Measurements from ENCODE around the gene VLDLR.
"Not testable (repeated sequence)": the region's sequence is repeated elsewhere in the genome, so short reads cannot be mapped to it uniquely, and the experiment has no call there.

The VLDLR gene

DNA sequence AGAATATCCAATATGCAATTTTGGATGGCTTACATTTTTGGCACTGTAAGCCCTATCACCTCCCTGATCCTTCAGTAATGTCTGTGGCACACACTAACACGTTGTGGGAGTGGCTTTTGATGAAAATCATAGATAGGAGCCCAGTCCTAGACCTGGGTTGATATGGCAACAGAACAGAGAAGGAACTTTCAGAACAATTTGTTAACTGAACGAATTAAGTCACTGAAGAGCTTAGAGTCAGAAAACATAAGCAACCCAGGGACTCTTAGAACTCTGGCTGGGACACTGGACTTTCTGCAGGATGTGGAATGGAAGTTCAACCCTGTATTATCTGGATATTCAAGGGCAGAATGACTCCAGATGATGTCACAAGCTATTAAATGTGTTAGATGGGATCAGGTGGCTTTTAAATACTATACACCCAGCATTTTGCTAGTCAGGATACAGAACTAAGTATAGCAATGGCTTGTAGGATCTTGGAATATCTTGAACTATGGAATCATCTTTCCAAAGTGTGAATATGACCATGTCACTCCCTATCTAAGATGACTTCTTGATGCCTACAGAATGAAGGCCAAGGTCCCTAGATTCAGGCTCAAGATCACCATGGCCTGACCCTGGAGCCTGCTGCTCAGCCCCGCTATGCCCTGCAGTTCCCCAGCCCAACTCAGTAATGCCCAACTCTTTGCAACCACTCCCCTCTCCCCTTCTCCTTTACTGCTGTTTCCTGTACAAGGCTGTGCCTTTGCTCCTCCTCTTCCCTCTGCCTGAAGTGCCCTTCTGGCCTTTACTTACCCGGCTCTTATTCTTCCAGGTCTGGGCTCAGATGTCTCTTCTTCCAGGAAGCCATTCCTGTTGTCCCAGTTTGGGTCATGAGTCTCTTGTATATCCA, 42.8 kb downstream of the VLDLR start:
- no peak for DNase-seq

DNA sequence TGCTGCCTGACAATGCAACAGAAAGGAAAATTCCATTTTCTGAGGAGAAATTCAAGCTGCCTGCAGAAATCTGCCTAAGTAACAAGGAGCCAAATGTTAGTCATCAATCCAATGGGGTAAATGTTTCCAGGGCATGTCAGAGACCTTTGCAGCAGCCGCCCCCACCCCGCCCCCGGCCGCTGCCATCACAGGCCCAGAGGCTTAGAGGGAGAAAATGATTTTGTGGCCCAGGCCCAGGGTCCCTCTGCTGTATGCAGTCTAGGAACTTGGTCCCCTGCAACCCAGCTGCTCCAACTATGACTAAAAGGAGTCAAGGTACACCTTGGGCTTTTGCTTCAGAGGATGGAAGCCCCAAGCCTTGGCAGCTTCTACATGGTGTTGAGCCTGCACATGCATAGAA, 45.0 kb downstream of the VLDLR start:
- DNase-seq = no peak

DNA sequence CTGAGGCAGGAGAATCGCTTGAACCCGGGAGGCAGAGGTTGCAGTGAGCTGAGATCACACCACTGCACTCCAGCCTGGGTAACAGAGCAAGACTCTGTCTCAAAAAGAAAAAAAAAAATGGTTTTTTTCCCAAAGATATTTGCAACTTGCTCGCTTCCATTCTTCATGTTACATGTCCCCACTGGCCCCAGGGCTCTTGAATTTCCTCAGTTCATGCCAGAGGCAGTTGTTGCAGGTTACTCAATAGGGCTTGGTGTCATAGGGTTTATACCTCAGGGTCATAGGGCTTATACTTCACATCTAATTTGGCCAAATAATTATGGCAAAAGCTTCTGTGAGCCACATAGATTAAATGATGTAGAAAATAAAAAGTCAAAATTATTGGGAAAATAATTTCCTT, 51.6 kb downstream of the VLDLR start:
- DNase-seq = no peak

DNA sequence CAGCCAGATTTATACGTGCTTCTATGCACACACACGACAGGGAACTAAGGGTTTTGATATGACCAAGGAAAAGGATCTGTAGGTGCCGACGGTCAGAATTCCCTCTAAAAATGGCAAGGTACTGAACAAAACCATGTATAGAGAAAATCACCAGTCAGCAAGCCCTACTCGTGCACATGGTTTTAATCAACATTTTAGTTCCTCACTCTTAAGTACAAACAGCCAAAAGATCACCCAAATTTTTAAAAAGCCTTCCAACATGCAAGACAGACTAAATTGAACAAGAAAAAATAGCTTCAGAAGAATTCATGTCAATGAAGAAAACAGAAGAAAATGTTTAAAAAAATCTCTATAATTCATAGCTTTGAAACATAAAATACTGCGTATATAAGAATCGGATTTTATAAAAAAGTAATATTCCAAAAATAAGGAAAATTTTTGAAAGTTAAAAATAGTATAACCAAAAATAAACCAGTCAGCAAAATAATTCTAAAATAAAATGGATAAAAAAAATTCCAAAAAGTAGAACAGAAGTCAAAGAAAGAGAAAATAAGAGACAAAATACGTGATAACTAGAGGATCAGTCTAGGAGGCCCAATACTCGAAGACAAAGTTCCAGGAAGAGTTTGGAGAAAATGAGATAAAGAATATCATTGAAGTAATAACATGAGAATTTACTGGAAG, 52.7 kb downstream of the VLDLR start:
- DNase-seq = no peak

DNA sequence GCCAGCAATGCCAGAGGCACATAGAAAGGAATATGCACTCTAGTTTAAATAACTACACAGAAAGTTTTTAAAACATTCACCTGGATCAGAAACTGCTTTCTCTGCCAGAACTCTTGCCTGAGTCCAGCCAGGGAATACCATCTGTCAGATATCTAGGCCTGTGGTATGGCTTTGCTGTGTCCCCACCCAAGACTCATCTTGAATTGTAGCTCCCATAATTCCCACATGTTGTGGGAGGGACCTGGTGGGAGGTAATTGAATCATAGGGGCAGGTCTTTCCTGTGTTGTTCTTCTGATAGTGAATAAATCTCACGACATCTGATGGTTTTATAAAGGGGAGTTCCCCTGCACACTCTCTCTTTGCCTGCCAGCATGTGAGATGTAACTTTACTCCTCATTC, 54.2 kb downstream of the VLDLR start:
- no peak for DNase-seq

DNA sequence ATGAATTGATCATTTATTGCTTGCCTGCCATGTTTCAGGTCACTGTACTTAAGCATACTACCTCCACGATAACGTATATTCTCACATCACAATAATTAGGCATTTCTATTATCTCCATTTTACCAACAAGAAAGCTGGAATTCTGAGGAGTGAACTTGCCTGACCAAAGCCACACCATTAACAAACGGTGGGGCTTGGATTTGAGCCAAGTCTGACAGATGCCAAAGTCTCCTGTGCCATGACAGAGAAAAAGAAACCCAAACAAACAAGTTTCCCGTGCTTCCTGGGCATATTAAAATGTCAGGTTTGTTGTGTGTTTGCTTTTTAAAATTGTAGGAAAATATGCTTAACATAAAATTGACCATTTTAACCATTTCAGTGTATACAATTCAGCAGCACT, 54.9 kb downstream of the VLDLR start:
- peak; percentile 14 for DNase-seq

DNA sequence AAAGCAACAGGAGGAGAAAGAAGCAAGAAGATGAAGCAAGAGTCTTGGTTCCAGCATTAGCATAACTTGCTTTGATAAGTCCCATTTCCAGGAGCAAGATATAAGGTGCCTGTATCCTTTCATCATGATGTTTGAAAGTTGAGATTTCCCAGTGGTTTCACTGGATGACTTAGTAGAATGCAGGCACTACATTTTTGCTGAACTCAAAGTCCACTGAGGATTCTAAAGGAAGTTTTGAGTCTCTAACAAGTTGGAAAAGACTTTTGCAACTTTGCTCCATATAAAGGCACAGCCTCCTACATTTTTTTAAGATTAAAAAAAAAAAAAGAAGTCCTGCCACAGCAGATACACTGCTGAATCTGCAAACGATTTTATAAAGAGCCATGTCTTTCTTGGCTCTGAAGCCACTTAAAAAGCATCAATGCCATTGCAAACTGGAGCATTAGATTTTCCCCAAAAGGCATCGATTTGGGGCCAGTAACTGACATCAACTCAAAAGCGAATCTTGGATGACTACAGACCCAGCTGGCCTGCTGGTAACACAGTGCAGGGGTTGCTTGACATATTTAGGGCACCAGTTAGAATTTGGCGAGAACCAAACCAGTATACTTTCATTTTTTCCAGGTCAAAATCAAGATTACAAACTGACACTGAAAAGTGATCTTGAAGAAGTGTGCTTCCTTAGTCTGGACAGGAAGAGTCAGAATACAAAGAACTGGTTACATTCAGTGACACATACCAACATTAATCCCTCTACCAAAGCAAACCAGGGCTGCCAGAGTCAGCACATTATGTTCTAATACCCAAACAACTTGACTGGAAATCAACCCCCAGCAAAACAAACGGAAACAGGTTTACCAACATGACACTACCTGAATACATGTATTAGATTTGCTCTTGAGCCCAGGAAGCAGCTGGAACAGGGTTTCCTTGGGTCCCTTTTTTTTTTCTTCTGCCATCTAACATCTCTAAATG, 56.6 kb downstream of the VLDLR start:
- peak; percentile 80 for DNase-seq

DNA sequence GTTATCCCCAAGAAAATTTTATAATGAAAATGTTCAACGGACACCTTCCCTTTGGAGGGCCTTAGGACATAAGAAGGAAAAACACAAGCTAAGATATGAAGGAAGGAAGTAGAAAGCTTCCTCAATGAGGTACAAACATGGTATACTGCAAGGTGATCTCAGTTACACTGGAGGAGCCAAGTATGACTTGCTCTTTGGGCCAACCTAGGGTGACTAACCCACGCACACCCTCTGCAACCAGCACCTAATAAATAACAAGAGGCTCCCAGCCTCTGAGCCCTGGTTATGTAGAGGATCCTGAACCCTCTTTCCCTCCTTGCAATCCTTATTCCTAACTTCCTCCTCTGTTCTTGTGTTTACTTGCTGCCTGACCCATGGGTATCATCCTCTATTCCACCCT, 57.4 kb downstream of the VLDLR start:
- peak; percentile 36 for DNase-seq

DNA sequence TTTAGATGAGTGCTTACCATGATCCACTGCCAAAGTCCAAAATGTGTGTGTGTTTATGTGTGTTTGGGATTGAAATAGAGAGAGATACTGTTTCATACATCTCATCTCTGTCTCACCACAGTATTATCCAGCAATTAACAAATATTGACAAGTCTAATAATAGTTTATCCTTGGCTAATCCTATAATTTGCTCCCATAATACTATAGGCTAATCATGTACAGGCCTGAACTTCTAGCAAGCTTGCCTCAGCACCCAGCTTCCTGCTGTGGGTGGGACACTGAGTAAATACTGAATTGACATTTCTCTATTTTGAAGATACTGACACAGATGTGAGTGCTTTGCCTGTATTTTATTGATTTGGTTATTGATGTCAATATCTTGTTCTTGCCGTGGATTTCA, 60.4 kb downstream of the VLDLR start:
- DNase-seq = no peak

DNA sequence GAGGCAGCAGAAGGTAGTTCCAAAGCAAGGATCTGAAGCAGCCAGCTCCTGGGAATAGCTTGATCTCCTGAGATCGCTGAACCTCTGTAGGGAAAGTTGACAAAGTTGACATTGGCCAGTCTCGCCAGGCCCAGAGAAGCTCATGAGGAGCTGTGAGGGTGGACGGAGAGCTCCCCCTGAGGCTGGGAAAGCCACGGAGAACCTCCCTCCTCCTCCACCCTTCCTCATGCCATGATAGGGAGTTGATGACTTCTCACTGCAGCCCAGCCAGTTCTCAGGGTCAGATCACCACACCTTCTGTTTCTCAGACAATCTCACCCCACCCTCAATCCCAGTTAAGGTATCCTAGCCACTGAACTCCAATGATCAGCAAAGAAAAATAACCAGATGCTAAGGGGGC, 65.3 kb downstream of the VLDLR start:
- no peak for DNase-seq

DNA sequence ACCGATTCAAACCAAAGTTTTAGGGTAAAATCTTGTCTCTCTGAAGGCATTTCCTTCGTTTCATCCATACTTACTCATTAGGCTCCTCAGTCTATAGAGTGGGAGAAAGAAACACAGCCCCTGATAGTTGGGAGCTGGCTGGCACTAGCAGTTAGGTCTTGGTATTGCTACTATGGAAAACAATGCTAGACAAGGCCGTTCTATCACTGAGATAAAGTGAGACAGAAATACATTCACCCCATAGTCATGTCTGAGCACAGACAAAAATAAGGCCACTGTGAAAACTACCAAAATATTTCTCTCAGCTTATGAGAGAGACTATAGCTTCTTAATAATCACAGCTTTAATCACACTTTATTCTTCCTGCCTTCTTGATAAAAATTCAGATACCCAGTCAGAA, 67.0 kb downstream of the VLDLR start:
- DNase-seq = no peak

DNA sequence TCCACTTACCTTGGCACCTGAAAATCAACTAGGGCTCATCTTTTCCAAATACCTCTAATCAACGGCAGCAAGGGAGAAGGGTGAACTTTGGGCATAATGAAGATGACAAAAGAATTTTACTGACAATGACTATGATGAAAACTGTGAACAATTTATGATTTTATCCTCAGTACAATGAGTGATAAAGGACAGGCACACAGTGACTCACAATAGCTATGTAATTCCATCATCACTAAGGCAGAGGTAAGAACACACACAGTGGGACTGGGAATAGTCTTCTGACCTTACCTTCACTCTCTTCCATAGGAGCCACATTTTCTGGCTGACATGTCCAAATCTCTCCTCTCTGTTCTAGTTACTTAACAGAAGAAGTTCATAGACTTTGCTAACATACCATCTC, 69.6 kb downstream of the VLDLR start:
- no peak for DNase-seq

DNA sequence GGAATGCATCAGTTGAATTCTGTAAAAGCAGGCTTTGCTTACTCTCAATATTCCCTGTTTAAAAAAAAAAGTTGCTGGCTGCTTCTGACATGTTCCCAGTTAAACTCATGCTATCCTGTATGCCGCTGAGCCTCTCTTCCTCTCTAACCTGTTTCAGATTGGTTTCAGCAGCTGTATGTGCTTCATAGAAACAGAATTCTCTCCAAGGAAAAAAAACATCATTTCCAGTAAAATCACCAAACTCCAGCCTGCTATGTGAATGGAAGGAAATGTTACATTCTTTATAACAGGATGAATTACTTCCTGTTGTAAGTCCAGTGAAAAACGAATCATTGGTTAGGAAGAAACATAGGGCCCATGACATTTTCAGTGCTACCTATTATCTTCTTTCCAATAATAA, 70.0 kb downstream of the VLDLR start:
- no peak for DNase-seq

DNA sequence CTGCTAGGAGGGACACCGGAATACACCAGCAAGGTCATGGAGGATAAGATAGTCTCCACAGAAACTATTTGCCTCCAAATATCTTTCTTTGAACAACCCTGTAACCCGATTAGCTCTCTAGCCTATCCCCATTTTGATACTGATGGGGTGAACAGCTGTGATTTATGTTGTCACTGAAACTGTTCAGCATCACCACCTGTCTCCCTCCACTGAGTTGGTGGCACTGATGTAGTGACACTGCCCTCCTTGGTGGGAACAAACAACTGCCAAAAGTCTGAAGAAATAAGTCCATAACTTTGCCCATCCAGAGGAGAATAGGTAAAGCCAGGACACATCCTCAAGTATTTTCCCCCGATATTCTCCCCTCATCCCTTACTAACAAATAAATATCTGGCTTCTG, 71.5 kb downstream of the VLDLR start:
- no peak for DNase-seq

DNA sequence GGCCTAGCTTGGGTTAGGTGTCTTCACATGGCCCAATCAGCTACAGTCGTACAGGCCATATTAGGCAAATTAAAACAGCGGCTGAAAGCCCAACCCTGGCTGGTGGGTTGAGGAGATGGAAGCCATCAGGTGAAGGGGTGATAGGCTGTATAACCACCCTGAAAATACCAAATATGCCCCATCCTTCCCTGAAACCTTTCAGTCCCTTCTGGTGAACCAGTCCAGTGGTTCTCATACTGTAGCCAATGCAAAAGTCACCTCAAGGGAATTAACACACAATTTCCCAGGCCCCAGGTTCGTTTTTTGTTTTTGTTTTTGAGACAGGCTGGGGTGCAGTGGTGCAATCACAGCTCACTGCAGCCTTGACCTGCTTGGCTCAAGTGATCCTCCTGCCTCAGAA, 75.9 kb downstream of the VLDLR start:
- DNase-seq = no peak

DNA sequence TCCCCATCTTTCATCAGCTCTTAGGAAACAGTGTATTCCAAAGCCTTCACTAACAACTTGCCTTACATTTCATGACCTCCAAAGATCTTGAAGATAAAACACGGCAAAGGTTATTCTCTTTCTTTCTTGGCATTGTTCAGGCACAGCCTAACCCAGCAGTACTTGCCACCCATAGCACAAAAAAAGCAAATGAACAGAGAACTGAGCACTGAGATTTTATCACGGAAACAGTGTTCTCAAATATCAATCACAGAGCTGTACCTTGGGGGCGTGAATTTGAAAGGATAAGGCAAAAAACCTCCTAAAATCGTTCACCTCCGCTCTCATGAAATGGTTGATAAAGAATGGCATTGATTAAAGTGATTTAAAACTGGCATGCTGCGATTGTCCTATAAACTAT, 78.8 kb downstream of the VLDLR start:
- DNase-seq = no peak

DNA sequence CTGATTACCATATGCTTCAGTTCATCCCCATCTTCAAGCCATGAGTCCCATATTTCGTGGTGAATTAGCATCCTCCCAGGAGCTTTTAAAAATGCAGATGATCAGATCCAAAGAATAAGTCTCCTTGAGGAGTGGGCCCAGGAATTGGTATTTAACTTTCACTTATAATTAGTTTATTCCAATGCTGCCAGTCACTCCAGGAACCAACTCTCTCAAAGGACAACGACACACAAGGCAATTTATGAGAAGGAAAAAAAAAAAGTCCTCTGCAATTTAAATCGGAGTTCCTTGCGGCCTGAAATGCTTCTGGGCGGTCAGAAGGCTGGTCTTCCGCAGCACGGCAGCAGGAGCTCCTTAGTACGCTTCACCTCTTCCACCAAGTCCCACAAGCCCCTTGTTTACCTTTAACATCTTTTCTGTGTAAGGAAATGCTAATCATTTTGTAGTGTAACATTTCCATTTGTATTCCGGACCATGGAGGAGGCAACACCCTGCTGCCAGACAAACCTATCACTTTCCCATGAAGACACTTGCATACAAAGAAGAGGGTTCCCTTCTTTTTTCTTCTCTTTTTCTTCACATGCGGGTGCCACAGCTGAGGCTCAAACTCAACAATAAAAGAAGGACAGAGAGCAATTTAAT, 79.4 kb downstream of the VLDLR start:
- DNase-seq = no peak

DNA sequence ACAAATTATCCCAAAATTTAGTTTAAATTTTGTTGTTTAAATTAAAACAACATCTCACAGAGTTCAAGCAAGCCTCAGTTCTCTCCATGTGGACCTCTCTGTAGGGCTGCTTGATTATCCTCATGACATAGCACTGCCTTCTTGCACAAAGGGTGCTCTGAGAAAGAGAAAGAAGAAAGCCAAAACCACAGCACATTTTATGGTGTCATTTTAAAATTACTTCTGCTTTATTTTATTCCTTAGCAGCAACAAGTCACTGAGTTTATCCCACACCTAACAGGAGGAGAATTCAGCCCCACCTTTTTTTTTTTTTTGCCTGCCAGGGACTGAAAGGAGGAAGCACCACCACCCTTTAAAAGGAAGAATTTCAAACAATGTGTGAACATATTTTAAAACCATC, 82.9 kb downstream of the VLDLR start:
- no peak for DNase-seq

DNA sequence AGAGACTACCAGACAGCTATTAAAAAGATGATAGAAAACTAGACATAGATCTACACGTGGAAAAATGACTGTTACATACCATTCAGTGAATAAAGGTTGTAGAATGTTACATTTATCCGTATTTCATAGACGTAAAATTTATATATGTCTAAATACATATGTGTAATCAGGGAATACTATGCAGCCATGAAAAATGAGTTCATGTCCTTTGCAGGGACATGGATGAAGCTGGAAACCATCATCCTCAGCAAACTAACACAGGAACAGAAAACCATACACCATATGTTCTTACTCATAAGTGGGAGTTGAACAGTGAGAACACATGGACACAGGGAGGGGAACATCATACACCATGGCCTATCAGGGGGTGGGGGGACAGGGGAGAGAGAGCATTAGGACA, 85.7 kb downstream of the VLDLR start:
- not testable (repeated sequence) for DNase-seq

Data from DMS53 (cell line).